Neuronal stem cell (in vitro differentiated cells): ENCODE results near the gene SERPINB1. TPM values are rescaled to one million over a fixed set of nuclear protein-coding genes. Genes with fewer than 3 reads are reported as not detected.

Source experiments
- DNase-seq: peaks from one replicate; pipeline ENCODE4 v3.0.0-alpha.2; 2013; ENCODE audit warnings: low spot score
- H2AFZ ChIP-seq: one replicate; pipeline ENCODE4 v1.6.1; 2013; ENCODE audit warnings: mild to moderate bottlenecking, low read length, inconsistent platforms
- H2AK5ac ChIP-seq: 2 replicates; pipeline ENCODE4 v1.6.1; 2013; ENCODE audit warnings: low read depth, mild to moderate bottlenecking, inconsistent platforms, low read length, moderate library complexity, mixed read lengths
- H2BK120ac ChIP-seq: 2 replicates; pipeline ENCODE4 v1.6.1; 2013; ENCODE audit warnings: low read depth, mild to moderate bottlenecking, inconsistent platforms, low read length, moderate library complexity, mixed read lengths
- H2BK12ac ChIP-seq: one replicate; pipeline ENCODE4 v1.6.1; 2013; ENCODE audit warnings: low read length, inconsistent platforms
- H2BK15ac ChIP-seq: 2 replicates; pipeline ENCODE4 v1.6.1; 2013; ENCODE audit warnings: mild to moderate bottlenecking, low read length, inconsistent platforms, mixed read lengths
- H2BK5ac ChIP-seq: one replicate; pipeline ENCODE4 v1.6.1; 2013; ENCODE audit warnings: inconsistent platforms, mild to moderate bottlenecking, low read length, moderate library complexity
- H3K14ac ChIP-seq: one replicate; pipeline ENCODE4 v1.6.1; 2013; ENCODE audit warnings: low read length, inconsistent platforms
- H3K18ac ChIP-seq: 2 replicates; pipeline ENCODE4 v1.6.1; 2013; ENCODE audit warnings: low read length, inconsistent platforms
- H3K23ac ChIP-seq: 2 replicates; pipeline ENCODE4 v1.6.1; 2013; ENCODE audit warnings: low read depth, mild to moderate bottlenecking, mixed read lengths, low read length, inconsistent platforms; ENCODE audit not compliant: poor library complexity
- H3K27ac ChIP-seq: replicated peaks from 3 replicates; pipeline ENCODE4 v1.5.1; 2013; ENCODE audit warnings: low read length, inconsistent platforms
- H3K27me3 ChIP-seq, 3 experiments: 2 replicates each; pipeline ENCODE4 v1.6.1; 2013; ENCODE audit warnings: low read length in 3 of 3, mild to moderate bottlenecking in 2 of 3, inconsistent platforms in 1 of 3, low read depth in 1 of 3, mixed read lengths in 1 of 3, moderate library complexity in 1 of 3; ENCODE audit not compliant: control insufficient read depth in 3 of 3, insufficient read depth in 3 of 3
- H3K36me3 ChIP-seq, 2 donors: replicated peaks in 1 of 2; 2 replicates each; pipeline ENCODE4 v1.6.1; 2013; ENCODE audit warnings: low read length in 2 of 2; ENCODE audit not compliant: control insufficient read depth in 2 of 2, insufficient read depth in 2 of 2
- H3K4ac ChIP-seq: 2 replicates; pipeline ENCODE4 v1.6.1; 2013; ENCODE audit warnings: inconsistent platforms, mild to moderate bottlenecking, low read length, moderate library complexity
- H3K4me1 ChIP-seq, 2 donors: 1 replicate in 1 of 2; 2 replicates in 1 of 2; pipeline ENCODE4 v1.6.1; 2013; ENCODE audit warnings: low read length in 2 of 2, low read depth in 1 of 2; ENCODE audit not compliant: control insufficient read depth in 2 of 2, insufficient read depth in 1 of 2
- H3K4me2 ChIP-seq: one replicate; pipeline ENCODE4 v1.6.1; 2013; ENCODE audit warnings: mild to moderate bottlenecking, low read length, inconsistent platforms; ENCODE audit not compliant: insufficient read depth, poor library complexity, severe bottlenecking
- H3K4me3 ChIP-seq, 2 donors: 2 replicates each; pipeline ENCODE4 v1.5.1; 2013; ENCODE audit warnings: low read length in 2 of 2, mild to moderate bottlenecking in 2 of 2, inconsistent platforms in 1 of 2, moderate library complexity in 1 of 2
- H3K79me1 ChIP-seq: one replicate; pipeline ENCODE4 v1.6.1; 2013; ENCODE audit warnings: low read depth, mild to moderate bottlenecking, inconsistent platforms, low read length, moderate library complexity
- H3K9ac ChIP-seq: one replicate; pipeline ENCODE4 v1.6.1; 2013; ENCODE audit warnings: mild to moderate bottlenecking, low read depth, low read length, inconsistent platforms; ENCODE audit not compliant: poor library complexity
- H3K9me3 ChIP-seq, 2 donors: replicated peaks in 1 of 2; 2 replicates each; pipeline versions ENCODE3 to v1.6.1; 2013; ENCODE audit warnings: low read length in 2 of 2, mild to moderate bottlenecking in 2 of 2, inconsistent platforms in 1 of 2, low read depth in 1 of 2, mixed read lengths in 1 of 2, moderate library complexity in 1 of 2; ENCODE audit not compliant: control insufficient read depth in 2 of 2, insufficient read depth in 1 of 2
- H4K8ac ChIP-seq: one replicate; pipeline ENCODE4 v1.6.1; 2013; ENCODE audit warnings: low read depth, mild to moderate bottlenecking, inconsistent platforms, low read length, moderate library complexity
- H4K91ac ChIP-seq: one replicate; pipeline ENCODE4 v1.6.1; 2013; ENCODE audit warnings: low read length, low read depth, mild to moderate bottlenecking, inconsistent platforms; ENCODE audit not compliant: poor library complexity
- WGBS, 2 donors: extraction: QIAGEN DNeasy Blood & Tissue Kit; methylation state at CpG; one replicate each; pipeline ENCODE4 v1.1.7; 2013; ENCODE audit warnings: missing lambda C conversion rate in 2 of 2, mixed read lengths in 1 of 2; ENCODE audit not compliant: insufficient read length in 2 of 2, insufficient replicate concordance in 1 of 2; ENCODE audit errors: extremely low coverage in 2 of 2; 5-methylcytosine and 5-hydroxymethylcytosine counted together
- small RNA-seq: library from polyadenylated mRNA; stranded (forward); fragments of <200 nt; extraction: miRNeasy Mini kit (QIAGEN cat#:217004); gene quantifications from one replicate; pipeline ENCODE3, GENCODE V24; 2013; ENCODE audit not compliant: insufficient read depth

SERPINB1 gene

GRCh38 chr6:2783188-2783963, 58.3 kb downstream of the SERPINB1 start:
- Histone ChIP-seq H3K4me1 (peaks cover 0 to 4% of the 10 kb centered on the region in 2 donors), H4K8ac (no peak overlapping the region), H3K23ac (no peak overlapping the region), H3K4me3 (no peak overlapping the region), H3K14ac (peak overlapping the region; percentile 61), H2AK5ac (no peak overlapping the region), H3K9me3 (no peaks in the 10 kb centered on the region), H3K18ac (peak overlapping the region; percentile 12), H2BK5ac (no peak overlapping the region), H3K36me3 (peaks cover 10 to 85% of the 10 kb centered on the region in 2 donors), H3K4ac (no peak overlapping the region), H2BK120ac (no peak overlapping the region), H2AFZ (no peak overlapping the region), H3K27me3 (no peaks in the 10 kb centered on the region), H3K9ac (peak overlapping the region; percentile 60), H3K79me1 (peaks cover 5% of the 10 kb centered on the region), H2BK15ac (no peak overlapping the region), H3K4me2 (no peak overlapping the region), H3K27ac (no peak overlapping the region), H4K91ac (no peak overlapping the region), H2BK12ac (no peak overlapping the region)
- no CpG with 5 or more reads among the region's 19 CpGs for WGBS, 2 donors
- no peak for DNase-seq

- no peak overlapping the region for H2BK120ac ChIP-seq
- H2BK5ac ChIP-seq = no peak overlapping the region
- no peak for DNase-seq
- no peak overlapping the region for H3K4me2 ChIP-seq
- no peak overlapping the region for H2AK5ac ChIP-seq
- H3K27me3 ChIP-seq = no peaks in the 10 kb centered on the region
- no peak overlapping the region for H4K91ac ChIP-seq
- no CpG with 5 or more reads among the region's 10 CpGs for WGBS, 2 donors
- H4K8ac ChIP-seq = no peak overlapping the region
- no peak overlapping the region for H3K23ac ChIP-seq
- H2AFZ ChIP-seq = no peak overlapping the region
- no peak overlapping the region for H3K4me3 ChIP-seq
- H3K27ac ChIP-seq = no peak overlapping the region
- no peak overlapping the region for H2BK15ac ChIP-seq
- H3K36me3 ChIP-seq = peaks cover 9 to 87% of the 10 kb centered on the region in 2 donors
- peaks cover 0 to 4% of the 10 kb centered on the region in 2 donors for H3K4me1 ChIP-seq
- H3K9ac ChIP-seq = peak overlapping the region; percentile 60
- H3K18ac ChIP-seq = peak overlapping the region; percentile 12
- peaks cover 7% of the 10 kb centered on the region for H3K79me1 ChIP-seq
- no peaks in the 10 kb centered on the region for H3K9me3 ChIP-seq
- H2BK12ac ChIP-seq = no peak overlapping the region
- H3K14ac ChIP-seq = peak overlapping the region; percentile 61
- H3K4ac ChIP-seq = no peak overlapping the region
Measured at GRCh38 chr6:2782825-2783187, 58.9 kb downstream of the SERPINB1 start.

- H2BK15ac ChIP-seq = no peak overlapping the region
- peaks cover 0 to 5% of the 10 kb centered on the region in 2 donors for H3K4me1 ChIP-seq
- no peak overlapping the region for H2BK12ac ChIP-seq
- no peak for DNase-seq
- no peak overlapping the region for H4K8ac ChIP-seq
- no peak overlapping the region for H2AK5ac ChIP-seq
- no CpG with 5 or more reads among the region's 9 CpGs for WGBS, 2 donors
- H3K9ac ChIP-seq = no peak overlapping the region
- no peak overlapping the region for H2BK120ac ChIP-seq
- H3K4me2 ChIP-seq = no peak overlapping the region
- no peak overlapping the region for H2BK5ac ChIP-seq
- H3K4ac ChIP-seq = no peak overlapping the region
- H2AFZ ChIP-seq = no peak overlapping the region
- no peaks in the 10 kb centered on the region for H3K27me3 ChIP-seq
- H3K18ac ChIP-seq = no peak overlapping the region
- no peaks in the 10 kb centered on the region for H3K9me3 ChIP-seq
- no peak overlapping the region for H3K23ac ChIP-seq
- H3K27ac ChIP-seq = no peak overlapping the region
- H3K4me3 ChIP-seq = no peak overlapping the region
- H3K79me1 ChIP-seq = peaks cover 7% of the 10 kb centered on the region
- H3K36me3 ChIP-seq = peaks cover 7 to 83% of the 10 kb centered on the region in 2 donors
- no peak overlapping the region for H3K14ac ChIP-seq
- H4K91ac ChIP-seq = no peak overlapping the region
Measured at GRCh38 chr6:2782356-2782708, 59.3 kb downstream of the SERPINB1 start.

Small RNAs within 50 kb of the gene (small RNA-seq; reads per million reads assigned to genes)
- gene MIR4645 = not detected
